ENCODE results near the gene KRT77. TPM values are rescaled to one million over a fixed set of nuclear protein-coding genes. Genes with fewer than 3 reads are reported as not detected.
A peak's percentile ranks its signal among the peaks of the same experiment; 100 is the strongest.
"Not testable (repeated sequence)": the region's sequence is repeated elsewhere in the genome, so short reads cannot be mapped to it uniquely, and the experiment has no call there.

KRT77 gene
- total RNA-seq (2014; rRNA removed; shearing (Covaris generic)): not detected in 2 replicates

- no peak within 1 kb of the TSS for H3K27ac ChIP-seq
- H3K4me3 ChIP-seq: no peak within 1 kb of the TSS
- no peaks in the 10 kb centered on the region for H3K36me3 ChIP-seq
- DNase-seq (ENCODE audit: low read depth in 1 of 2, low spot score in 2 of 2): peak in 1 of 2 experiments; percentile 81
- no peaks in the 10 kb centered on the region for H3K4me1 ChIP-seq (replicated peaks)
- peaks cover 10% of the 10 kb centered on the region; the same call in 1 of the 2 replicates for H3K9me3 ChIP-seq (replicated peaks)
- peaks cover 99% of the 10 kb centered on the region for H3K27me3 ChIP-seq (replicated peaks)
Measured at GRCh38 chr12:52703424-52703823, at the start of gene KRT77. KRT77 (minus strand) TSS chr12:52703524; CDS start chr12:52703434, 90 bp downstream.

- Histone ChIP-seq H3K4me3 (no peak overlapping the region), H3K4me1 (replicated peaks) (no peaks in the 10 kb centered on the region), H3K9me3 (replicated peaks) (peaks cover 54% of the 10 kb centered on the region), H3K27me3 (replicated peaks) (peaks cover 71% of the 10 kb centered on the region), H3K36me3 (no peaks in the 10 kb centered on the region), H3K27ac (no peak overlapping the region)
- DNase-seq (ENCODE audit: low read depth in 1 of 2, low spot score in 2 of 2): peak in 1 of 2 experiments; percentile 93
Measured at GRCh38 chr12:52752516-52752915, 49.2 kb upstream of the KRT77 start.

GRCh38 chr12:52751795-52752194 lies 48.5 kb upstream of the KRT77 start:
- Histone ChIP-seq H3K4me1 (replicated peaks) (no peaks in the 10 kb centered on the region), H3K27ac (no peak overlapping the region), H3K9me3 (replicated peaks) (peaks cover 54% of the 10 kb centered on the region), H3K27me3 (replicated peaks) (peaks cover 77% of the 10 kb centered on the region), H3K36me3 (no peaks in the 10 kb centered on the region), H3K4me3 (no peak overlapping the region)
- DNase-seq (ENCODE audit: low read depth in 1 of 2, low spot score in 2 of 2): peak; percentile 78 to 92

- DNase-seq (ENCODE audit: low read depth in 1 of 2, low spot score in 2 of 2); H3K36me3 ChIP-seq; H3K27ac ChIP-seq; H3K4me1 ChIP-seq (replicated peaks); H3K4me3 ChIP-seq: not testable (repeated sequence)
- Histone ChIP-seq H3K27me3 (replicated peaks) (peaks cover 77% of the 10 kb centered on the region), H3K9me3 (replicated peaks) (peaks cover 52% of the 10 kb centered on the region)
Measured at GRCh38 chr12:52750532-52750931, 47.2 kb upstream of the KRT77 start.

GRCh38 chr12:52749827-52750226 lies 46.5 kb upstream of the KRT77 start:
- peak; percentile 79 to 91 for DNase-seq (ENCODE audit: low read depth in 1 of 2, low spot score in 2 of 2)
- Histone ChIP-seq H3K27me3 (replicated peaks) (peaks cover 82% of the 10 kb centered on the region), H3K36me3 (no peaks in the 10 kb centered on the region), H3K4me1 (replicated peaks) (no peaks in the 10 kb centered on the region), H3K9me3 (replicated peaks) (peaks cover 47% of the 10 kb centered on the region), H3K4me3 (no peak overlapping the region), H3K27ac (no peak overlapping the region)

GRCh38 chr12:52748578-52748977 lies 45.3 kb upstream of the KRT77 start:
- Histone ChIP-seq H3K27me3 (replicated peaks) (peaks cover 89% of the 10 kb centered on the region), H3K9me3 (replicated peaks) (peaks cover 42% of the 10 kb centered on the region)

GRCh38 chr12:52745554-52745953 lies 42.2 kb upstream of the KRT77 start:
- Histone ChIP-seq H3K36me3 (no peaks in the 10 kb centered on the region), H3K27me3 (replicated peaks) (peaks cover 85% of the 10 kb centered on the region), H3K4me3 (no peak overlapping the region), H3K9me3 (replicated peaks) (peaks cover 33% of the 10 kb centered on the region), H3K27ac (no peak overlapping the region), H3K4me1 (replicated peaks) (no peaks in the 10 kb centered on the region)
- peak; percentile 75 to 89 for DNase-seq (ENCODE audit: low read depth in 1 of 2, low spot score in 2 of 2)

More at GRCh38 chr12:52748578-52748977, 45.3 kb upstream of the KRT77 start:
- no peaks in the 10 kb centered on the region for H3K4me1 ChIP-seq (replicated peaks)
- peak; percentile 80 to 89 for DNase-seq (ENCODE audit: low read depth in 1 of 2, low spot score in 2 of 2)
- H3K4me3 ChIP-seq: no peak overlapping the region
- no peak overlapping the region for H3K27ac ChIP-seq
- no peaks in the 10 kb centered on the region for H3K36me3 ChIP-seq

GRCh38 chr12:52744493-52745156 lies 41.3 kb upstream of the KRT77 start:
- Histone ChIP-seq H3K27me3 (replicated peaks) (peaks cover 83% of the 10 kb centered on the region), H3K4me3 (no peak overlapping the region), H3K27ac (no peak overlapping the region), H3K4me1 (replicated peaks) (no peaks in the 10 kb centered on the region), H3K9me3 (replicated peaks) (peaks cover 33% of the 10 kb centered on the region), H3K36me3 (no peaks in the 10 kb centered on the region)
- DNase-seq (ENCODE audit: low read depth in 1 of 2, low spot score in 2 of 2): peak; percentile 80 to 90

GRCh38 chr12:52742822-52743457 lies 39.6 kb upstream of the KRT77 start:
- Histone ChIP-seq H3K9me3 (replicated peaks) (peaks cover 21% of the 10 kb centered on the region), H3K4me1 (replicated peaks) (no peaks in the 10 kb centered on the region), H3K36me3 (no peaks in the 10 kb centered on the region), H3K27ac (no peak overlapping the region), H3K4me3 (no peak overlapping the region), H3K27me3 (replicated peaks) (peaks cover 79% of the 10 kb centered on the region)
- peak; percentile 79 to 87 for DNase-seq (ENCODE audit: low read depth in 1 of 2, low spot score in 2 of 2)

- H3K27me3 ChIP-seq (replicated peaks): peaks cover 71% of the 10 kb centered on the region
- no peak overlapping the region for H3K27ac ChIP-seq
- no peak overlapping the region for H3K4me3 ChIP-seq
- peaks cover 17% of the 10 kb centered on the region for H3K9me3 ChIP-seq (replicated peaks)
- no peaks in the 10 kb centered on the region for H3K36me3 ChIP-seq
- no peaks in the 10 kb centered on the region for H3K4me1 ChIP-seq (replicated peaks)
- peak in 1 of 2 experiments; percentile 80 for DNase-seq (ENCODE audit: low read depth in 1 of 2, low spot score in 2 of 2)
Measured at GRCh38 chr12:52742196-52742580, 38.9 kb upstream of the KRT77 start.

- Histone ChIP-seq H3K27me3 (replicated peaks) (peaks cover 70% of the 10 kb centered on the region), H3K9me3 (replicated peaks) (peaks cover 13% of the 10 kb centered on the region), H3K27ac (no peak overlapping the region), H3K4me1 (replicated peaks) (no peaks in the 10 kb centered on the region), H3K4me3 (no peak overlapping the region), H3K36me3 (no peaks in the 10 kb centered on the region)
- peak; percentile 84 to 100 for DNase-seq (ENCODE audit: low read depth in 1 of 2, low spot score in 2 of 2)
Measured at GRCh38 chr12:52741375-52742195, 38.3 kb upstream of the KRT77 start.

- Histone ChIP-seq H3K27me3 (replicated peaks) (peaks cover 70% of the 10 kb centered on the region), H3K27ac (no peak overlapping the region), H3K4me3 (no peak overlapping the region), H3K9me3 (replicated peaks) (peaks cover 14% of the 10 kb centered on the region), H3K36me3 (no peaks in the 10 kb centered on the region), H3K4me1 (replicated peaks) (no peaks in the 10 kb centered on the region)
- DNase-seq (ENCODE audit: low read depth in 1 of 2, low spot score in 2 of 2): no peak
Measured at GRCh38 chr12:52740584-52740983, 37.3 kb upstream of the KRT77 start.

- no peak overlapping the region for H3K4me3 ChIP-seq
- H3K4me1 ChIP-seq (replicated peaks): no peaks in the 10 kb centered on the region
- H3K9me3 ChIP-seq (replicated peaks): peaks cover 18% of the 10 kb centered on the region
- no peaks in the 10 kb centered on the region for H3K36me3 ChIP-seq
- H3K27ac ChIP-seq: no peak overlapping the region
- DNase-seq (ENCODE audit: low read depth in 1 of 2, low spot score in 2 of 2): no peak
- H3K27me3 ChIP-seq (replicated peaks): peaks cover 70% of the 10 kb centered on the region
Measured at GRCh38 chr12:52739963-52740362, 36.6 kb upstream of the KRT77 start.
